HK-2 (cell line): ENCODE measurements around the gene LTBP1.
A peak's percentile ranks its signal among the peaks of the same experiment; 100 is the strongest.

Experiments used
- DNase-seq: peaks from one replicate; pipeline ENCODE4 v3.0.0-alpha.2; 2018; ENCODE audit not compliant: unreplicated experiment

LTBP1 gene

DNA sequence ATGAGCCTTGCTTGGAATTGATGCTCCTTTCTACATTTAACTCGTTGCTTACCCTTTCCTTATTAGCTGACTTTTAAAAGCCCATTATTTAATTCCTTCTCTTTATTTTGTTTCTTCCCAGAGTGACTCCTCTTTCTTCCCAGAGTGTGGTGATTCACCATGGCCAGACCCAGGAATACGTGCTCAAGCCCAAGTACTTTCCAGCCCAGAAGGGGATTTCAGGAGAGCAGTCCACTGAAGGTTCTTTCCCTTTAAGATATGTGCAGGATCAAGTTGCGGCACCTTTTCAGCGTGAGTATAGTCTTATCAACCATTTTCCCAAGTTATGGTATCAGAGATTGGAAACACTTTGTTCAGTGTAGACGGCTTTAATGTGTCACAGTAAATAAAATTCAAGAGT, 163.7 kb downstream of the LTBP1 start:
- DNase-seq = no peak

GRCh38 chr2:33111002-33111446, 164.3 kb downstream of the LTBP1 start:
- no peak for DNase-seq

DNA sequence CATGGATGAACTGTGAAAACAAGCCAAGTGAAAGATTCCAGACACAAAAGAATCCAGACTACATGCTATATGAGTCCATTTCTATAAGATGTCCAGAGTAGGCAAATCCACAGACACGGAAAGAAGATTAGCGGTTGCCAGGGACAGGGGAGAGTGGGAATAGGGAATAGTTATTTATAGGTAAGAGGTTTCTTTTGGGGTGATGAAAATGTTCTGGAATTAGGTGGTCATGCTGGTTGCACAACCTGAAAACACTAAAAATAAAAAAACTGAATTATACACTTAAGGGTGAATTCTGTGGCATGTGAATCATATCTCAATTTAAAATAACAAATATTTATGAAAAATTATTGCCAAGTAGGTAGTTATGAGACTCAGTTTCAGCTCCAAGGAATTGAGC, 168.4 kb downstream of the LTBP1 start:
- no peak for DNase-seq

DNA sequence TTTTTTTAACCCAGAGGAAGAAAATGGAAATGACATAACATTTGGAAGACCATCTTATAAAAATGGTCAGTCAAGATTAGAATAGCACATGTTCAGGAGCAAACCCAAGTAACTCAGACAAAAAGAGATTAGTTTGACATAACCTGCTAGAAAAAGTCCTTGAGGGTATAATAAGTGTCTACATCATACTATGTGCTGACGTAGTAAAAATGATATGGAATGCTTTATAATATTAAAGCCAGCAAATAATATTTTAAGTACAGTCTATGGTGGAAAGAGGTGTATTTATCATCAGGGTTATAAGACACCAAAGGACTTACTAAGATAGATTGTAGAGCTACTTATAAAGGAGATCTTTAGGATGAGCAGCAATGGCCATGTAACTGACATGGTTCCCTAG, 169.0 kb downstream of the LTBP1 start:
- no peak for DNase-seq

- DNase-seq = no peak
Observed at GRCh38 chr2:33116799-33117198, 170.0 kb downstream of the LTBP1 start.

- DNase-seq = no peak
Observed at GRCh38 chr2:33118651-33119050, 171.9 kb downstream of the LTBP1 start.

DNA sequence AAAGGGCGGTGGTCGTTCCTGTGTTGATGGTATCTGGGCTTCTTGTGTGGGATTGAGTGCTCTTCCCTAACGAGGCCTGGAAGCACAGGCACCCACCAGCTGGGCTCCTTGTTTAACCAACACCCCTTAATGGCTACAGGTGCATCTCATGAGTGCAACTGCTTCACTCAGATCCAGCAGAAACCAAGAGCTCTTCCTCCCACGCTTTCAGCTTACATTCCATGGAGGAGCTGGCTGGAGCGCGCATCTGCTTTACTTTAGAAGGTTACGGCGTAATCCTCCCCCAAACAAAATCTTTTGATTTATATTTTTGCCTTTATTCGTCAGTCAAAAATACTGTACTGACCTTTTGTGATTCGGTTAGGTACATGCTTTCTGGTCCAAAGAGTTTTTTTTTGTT, 174.7 kb downstream of the LTBP1 start:
- no peak for DNase-seq

DNA sequence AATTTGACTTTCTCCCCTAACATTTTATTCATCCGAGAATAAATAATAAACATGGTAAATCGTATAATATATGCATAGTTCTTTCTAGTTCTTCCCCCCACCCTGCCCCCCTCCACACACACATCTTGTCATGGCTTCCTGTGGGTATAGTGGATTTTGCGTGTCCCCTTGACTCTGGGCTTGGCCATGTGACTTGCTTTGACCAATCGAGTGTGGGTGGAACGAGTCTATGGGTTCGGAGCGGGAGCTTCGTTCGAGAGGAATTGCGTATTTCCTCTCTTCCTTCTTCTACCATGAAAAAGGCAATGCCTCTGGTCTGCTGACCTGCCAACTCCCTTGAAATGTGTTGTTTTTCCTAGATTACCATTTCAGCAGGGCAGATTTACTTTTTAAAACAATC, 175.2 kb downstream of the LTBP1 start:
- DNase-seq = no peak

DNA sequence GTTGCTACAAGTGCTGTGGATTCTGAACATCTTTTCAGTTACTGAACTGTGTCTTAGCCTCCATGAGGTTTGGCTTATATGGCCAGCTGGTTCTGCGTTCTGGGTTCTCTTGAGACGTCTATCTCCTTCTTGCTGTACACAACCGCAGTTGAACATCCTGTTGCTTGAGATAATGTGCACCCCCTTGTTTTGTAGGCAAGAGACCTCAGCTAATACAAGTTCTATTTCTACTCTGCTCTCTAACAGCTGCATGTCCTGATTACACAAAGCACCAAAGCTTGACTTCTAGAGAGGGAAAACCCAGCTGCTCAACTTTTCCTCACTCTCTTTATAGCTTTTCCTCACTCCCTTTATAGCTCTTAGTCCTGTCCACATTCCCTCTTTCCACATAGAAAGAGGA, 176.0 kb downstream of the LTBP1 start:
- DNase-seq = no peak

DNA sequence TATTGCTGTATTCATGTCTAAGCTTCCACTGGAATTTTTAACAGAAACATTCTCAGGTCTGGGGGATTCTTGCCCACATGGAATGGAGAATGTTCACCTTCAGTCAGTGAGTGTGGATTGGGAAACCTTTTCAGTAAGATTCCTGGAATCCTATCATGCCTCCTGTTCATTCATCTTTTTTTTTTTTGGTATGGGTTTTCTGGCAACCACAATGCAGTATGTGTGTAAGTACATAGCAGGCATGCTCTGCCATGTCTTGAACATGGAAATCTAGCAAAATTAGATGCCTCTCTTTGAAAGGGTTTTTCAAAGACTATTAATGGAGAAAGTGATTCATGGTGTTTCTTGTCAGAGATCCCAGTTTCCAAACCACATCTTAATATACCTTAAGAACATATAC, 176.5 kb downstream of the LTBP1 start:
- DNase-seq = no peak

DNA sequence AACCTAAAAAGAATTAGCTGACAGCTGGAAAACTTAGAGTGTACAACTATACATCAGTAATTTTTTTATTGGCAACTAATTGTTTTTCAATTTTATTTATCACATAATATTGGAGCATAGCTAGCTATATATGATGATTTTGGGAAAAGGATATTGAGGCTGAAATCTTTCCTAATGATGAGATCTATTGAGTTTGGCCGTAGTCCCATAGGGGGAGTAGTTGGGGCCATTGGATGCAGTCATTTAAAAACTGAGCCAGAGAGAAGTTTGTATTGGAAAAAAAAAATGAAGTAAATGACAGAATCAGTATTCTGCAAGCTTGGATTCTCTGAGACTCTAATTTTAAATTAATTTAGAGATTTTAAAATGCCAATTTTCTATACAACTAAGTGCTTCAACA, 179.8 kb downstream of the LTBP1 start:
- DNase-seq = no peak

DNA sequence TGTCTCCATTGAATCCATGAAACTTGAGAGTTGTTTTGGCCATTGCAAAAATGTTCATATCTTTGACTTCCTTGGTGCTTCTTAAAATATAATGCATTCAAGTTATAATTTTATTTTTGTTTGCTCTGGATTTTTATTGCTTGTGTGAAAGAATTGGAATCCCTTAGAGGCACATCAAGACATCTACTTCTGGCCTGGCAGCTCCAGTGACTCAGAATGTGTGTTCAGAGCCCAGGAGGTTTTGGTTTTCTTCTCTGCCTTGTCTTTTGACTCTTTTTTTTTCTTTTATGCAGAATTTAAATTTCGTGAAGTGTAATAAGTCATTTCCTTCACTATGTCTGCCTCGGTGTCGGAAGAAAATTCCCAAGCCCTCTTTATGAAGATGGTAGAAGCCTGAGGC, 180.2 kb downstream of the LTBP1 start:
- no peak for DNase-seq

DNA sequence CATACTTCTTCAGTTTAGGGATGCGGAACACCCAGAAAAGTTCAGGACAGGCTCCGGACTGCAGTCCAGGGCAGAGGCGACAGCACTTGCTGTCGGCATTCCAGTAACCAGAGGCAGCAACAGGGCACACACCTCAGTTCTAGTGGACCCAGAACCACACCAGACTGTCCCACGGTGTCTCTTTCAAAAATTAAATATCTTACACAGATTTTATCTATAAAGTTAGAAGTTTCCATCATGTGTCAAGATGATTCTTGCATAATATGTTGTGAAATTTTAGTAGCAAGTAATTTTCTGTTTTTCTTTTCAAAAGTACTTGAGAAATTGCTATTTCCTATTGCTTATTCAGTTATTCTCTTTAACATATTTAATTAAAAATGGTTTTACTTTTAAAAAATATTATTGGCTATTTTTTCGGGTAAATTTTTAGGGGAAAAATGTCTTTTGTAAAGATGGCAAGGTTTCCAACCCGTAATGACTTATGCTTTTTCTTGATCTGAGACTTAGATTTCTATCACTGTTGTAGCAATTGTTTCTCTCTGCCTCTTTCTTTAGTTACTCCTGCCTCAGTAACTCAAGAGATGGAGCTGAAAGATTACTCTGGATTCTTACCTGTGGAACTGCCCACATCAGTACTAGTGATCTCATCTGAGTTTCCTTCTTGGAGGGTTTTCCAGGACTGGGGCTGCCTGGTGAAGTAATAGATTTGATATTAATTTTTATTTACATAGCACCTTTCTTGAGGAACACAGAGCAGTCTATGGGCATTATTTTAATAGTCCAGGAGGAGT, 182.7 kb downstream of the LTBP1 start:
- no peak for DNase-seq

DNA sequence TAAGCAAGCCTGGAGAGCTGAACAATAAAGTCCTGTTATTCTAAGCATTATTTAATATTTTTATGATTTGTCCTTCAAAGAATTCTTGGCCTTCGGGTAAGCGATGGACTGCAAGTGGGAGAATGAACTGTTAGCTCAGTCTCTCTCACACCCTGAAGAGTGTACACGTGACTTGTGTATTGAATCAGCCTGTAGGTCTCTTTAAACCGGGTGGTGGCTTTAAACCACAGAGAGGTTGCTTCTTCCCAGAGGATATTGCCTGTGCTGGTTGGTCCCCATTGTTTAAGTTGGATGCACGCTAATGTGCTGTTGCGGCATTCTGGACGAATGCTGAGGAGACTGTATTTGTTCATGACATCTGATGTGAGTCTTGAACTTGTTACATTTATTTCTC, 183.3 kb downstream of the LTBP1 start:
- DNase-seq = no peak

- DNase-seq = no peak
Observed at GRCh38 chr2:33130544-33130943, 183.8 kb downstream of the LTBP1 start.

- DNase-seq = no peak
Observed at GRCh38 chr2:33131111-33131510, 184.4 kb downstream of the LTBP1 start.

DNA sequence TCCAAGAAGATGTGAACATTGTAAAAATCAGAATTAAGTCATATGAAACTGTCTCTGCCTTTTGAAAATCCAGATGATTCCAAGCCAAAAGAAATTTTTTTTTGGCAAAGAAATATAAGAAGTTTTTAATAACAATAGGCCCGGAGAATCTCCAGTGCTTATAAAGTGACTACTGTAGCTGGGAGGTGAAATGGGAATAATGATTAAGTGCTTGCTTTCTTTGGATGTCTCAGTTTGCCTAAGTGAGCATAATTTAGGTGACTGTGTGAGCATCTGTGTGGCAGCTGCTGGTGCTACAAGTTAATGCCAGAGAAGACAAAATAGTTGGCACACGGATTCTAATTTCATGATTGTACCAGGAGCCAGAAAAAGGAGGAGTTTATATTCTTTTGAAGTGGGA, 185.0 kb downstream of the LTBP1 start:
- no peak for DNase-seq

DNA sequence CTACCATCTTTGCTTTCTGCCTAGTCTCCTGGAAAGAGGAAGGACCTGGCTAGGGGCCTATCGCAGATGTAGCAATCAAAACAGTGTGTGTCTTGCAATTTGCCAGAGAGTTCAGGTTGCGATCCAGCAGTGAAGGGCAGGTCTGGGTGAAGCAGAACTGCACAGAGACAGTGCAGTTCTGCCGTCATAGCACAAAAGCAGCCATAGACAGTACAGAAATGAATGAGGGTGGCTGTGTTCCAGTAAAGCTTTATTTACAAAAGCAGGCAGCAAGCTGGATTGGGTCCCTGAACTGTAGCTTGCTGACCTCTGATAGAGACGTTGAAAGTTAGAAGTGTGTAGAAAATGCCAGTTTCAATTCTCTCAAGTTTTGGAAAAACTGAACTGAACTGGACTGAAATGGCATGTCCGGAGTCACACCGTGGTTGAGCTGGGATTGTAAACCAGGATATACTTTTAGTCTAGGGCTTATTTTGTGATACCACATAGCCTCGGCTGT, 186.8 kb downstream of the LTBP1 start:
- no peak for DNase-seq

DNA sequence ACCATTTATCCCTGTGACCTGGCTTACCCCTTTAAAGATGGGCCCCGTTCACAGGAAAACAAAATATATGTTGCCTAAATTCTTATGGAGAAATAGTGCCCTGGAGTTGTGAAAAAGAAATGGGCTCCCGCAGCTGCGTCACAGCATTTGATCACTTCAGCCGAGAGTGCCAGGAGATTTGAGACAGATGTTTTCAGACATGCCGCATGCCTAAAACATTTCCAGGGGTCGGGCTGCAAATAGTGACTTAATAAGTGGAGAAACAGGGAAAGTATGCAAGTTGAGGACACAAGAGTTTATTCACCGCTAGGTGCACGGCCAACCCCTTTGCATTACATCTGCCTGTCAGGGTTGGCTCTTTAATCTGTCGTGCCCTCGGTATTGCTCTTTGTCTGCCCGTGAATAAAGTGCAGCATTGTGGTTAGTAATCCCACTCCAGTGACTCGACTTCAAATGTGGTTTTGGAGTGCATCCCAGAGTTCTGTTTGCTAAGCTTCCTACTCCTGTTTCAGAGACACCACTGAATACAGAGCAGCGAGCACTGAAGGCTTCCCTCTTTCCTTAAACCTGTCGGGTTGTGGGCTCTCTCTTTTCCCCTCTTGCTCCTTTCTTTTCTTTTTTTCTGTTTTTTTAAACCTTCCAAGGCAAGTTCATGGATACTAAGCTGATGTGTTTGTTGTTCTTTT, 187.5 kb downstream of the LTBP1 start:
- DNase-seq = peak; percentile 62

- DNase-seq = no peak
Observed at GRCh38 chr2:33134791-33135560, 188.2 kb downstream of the LTBP1 start.

DNA sequence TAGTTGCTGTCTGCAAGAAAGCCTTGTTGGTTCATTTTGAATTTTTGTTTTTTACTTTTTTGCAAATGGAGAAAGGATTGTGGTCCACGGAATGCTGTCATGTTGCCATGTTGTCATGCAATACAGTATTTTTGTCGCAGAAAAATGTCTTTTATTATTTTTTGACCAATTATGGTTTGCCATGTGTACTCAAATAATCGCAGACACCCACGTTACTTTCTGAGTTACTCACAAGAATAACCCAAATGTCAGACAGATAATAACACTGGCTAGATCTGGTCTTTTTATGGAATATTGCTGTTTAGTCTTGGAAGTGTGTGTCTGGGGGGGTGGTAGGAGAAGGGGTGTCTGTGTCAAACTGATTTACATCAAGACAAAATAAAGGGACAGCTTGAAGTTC, 188.9 kb downstream of the LTBP1 start:
- DNase-seq = no peak

DNA sequence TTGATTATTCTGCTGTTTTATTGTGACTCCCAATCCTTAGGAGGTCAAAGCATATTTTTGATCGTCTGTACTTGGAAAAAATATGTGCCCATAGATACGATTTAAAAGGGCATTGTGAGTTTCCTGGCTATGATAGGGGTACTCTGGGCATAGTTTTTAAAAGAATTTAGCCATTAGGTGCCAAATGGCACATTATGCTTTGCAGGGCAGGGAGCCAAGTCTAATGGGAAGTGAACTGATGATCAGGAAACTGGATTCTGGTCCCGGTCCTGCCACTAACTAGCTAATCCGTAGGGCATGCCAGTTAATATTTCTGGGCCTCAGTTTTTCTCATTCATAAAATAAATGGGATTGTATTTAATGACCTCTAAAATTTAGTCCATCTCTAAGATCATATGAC, 189.3 kb downstream of the LTBP1 start:
- DNase-seq = no peak

- DNase-seq = no peak
Observed at GRCh38 chr2:33136566-33136965, 189.8 kb downstream of the LTBP1 start.
